Measurements from ENCODE around the gene KLK14. TPM values are rescaled to one million over a fixed set of nuclear protein-coding genes. Genes with fewer than 3 reads are reported as not detected.
A peak's percentile ranks its signal among the peaks of the same experiment; 100 is the strongest.

KLK14 gene
- total RNA-seq, 2 donors from 2014 or later = 0.35 TPM; not detected in 1

GRCh38 chr19:51100601-51101000 lies 17.9 kb upstream of the KLK14 start:
- peaks cover 0 to 36% of the 10 kb centered on the region in 2 donors for H3K4me1 ChIP-seq
- H3K9me3 ChIP-seq = no peaks in the 10 kb centered on the region
- peak overlapping the region; percentile 39 to 50 for H3K27ac ChIP-seq
- TF ChIP-seq, protein P1, sequence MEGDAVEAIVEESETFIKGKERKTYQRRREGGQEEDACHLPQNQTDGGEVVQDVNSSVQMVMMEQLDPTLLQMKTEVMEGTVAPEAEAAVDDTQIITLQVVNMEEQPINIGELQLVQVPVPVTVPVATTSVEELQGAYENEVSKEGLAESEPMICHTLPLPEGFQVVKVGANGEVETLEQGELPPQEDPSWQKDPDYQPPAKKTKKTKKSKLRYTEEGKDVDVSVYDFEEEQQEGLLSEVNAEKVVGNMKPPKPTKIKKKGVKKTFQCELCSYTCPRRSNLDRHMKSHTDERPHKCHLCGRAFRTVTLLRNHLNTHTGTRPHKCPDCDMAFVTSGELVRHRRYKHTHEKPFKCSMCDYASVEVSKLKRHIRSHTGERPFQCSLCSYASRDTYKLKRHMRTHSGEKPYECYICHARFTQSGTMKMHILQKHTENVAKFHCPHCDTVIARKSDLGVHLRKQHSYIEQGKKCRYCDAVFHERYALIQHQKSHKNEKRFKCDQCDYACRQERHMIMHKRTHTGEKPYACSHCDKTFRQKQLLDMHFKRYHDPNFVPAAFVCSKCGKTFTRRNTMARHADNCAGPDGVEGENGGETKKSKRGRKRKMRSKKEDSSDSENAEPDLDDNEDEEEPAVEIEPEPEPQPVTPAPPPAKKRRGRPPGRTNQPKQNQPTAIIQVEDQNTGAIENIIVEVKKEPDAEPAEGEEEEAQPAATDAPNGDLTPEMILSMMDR (IDR thresholded peaks at IDR 0.05) = no peak
- no peak overlapping the region for H3K4me3 ChIP-seq
- peaks cover 18% of the 10 kb centered on the region for H3K36me3 ChIP-seq
- H3K27me3 ChIP-seq = no peaks in the 10 kb centered on the region
- no peak for DNase-seq (ENCODE audit: low spot score)

GRCh38 chr19:51099047-51099382 lies 16.3 kb upstream of the KLK14 start:
- no peaks in the 10 kb centered on the region for H3K9me3 ChIP-seq
- H3K36me3 ChIP-seq = peaks cover 18% of the 10 kb centered on the region
- peaks cover 0 to 36% of the 10 kb centered on the region in 2 donors for H3K4me1 ChIP-seq
- H3K27ac ChIP-seq = peak overlapping the region; percentile 25 to 60
- TF ChIP-seq, protein P1 (IDR thresholded peaks at IDR 0.05) = no peak
- no peaks in the 10 kb centered on the region for H3K27me3 ChIP-seq
- peak overlapping the region in 1 of 2 donors; percentile 44 for H3K4me3 ChIP-seq
- DNase-seq (ENCODE audit: low spot score) = no peak

GRCh38 chr19:51098365-51099046 lies 15.8 kb upstream of the KLK14 start:
- TF ChIP-seq, protein P1 (IDR thresholded peaks at IDR 0.05) = peak in 1 of 2 donors; percentile 48
- Histone ChIP-seq H3K27ac (peak overlapping the region; percentile 25 to 60), H3K4me3 (peak overlapping the region in 1 of 2 donors; percentile 44), H3K9me3 (no peaks in the 10 kb centered on the region), H3K36me3 (peaks cover 14% of the 10 kb centered on the region), H3K4me1 (peaks cover 0 to 36% of the 10 kb centered on the region in 2 donors), H3K27me3 (no peaks in the 10 kb centered on the region)
- peak; percentile 70 for DNase-seq (ENCODE audit: low spot score)

GRCh38 chr19:51097796-51098195 lies 15.1 kb upstream of the KLK14 start:
- H3K27me3 ChIP-seq = no peaks in the 10 kb centered on the region
- H3K4me1 ChIP-seq = peaks cover 0 to 36% of the 10 kb centered on the region in 2 donors
- no peak overlapping the region for H3K27ac ChIP-seq
- TF ChIP-seq, protein P1 (IDR thresholded peaks at IDR 0.05) = no peak
- H3K36me3 ChIP-seq = peaks cover 8% of the 10 kb centered on the region
- H3K4me3 ChIP-seq = no peak overlapping the region
- H3K9me3 ChIP-seq = no peaks in the 10 kb centered on the region
- DNase-seq (ENCODE audit: low spot score) = no peak

GRCh38 chr19:51097166-51097738 lies 14.6 kb upstream of the KLK14 start:
- Histone ChIP-seq H3K36me3 (peaks cover 2% of the 10 kb centered on the region), H3K27ac (no peak overlapping the region), H3K27me3 (no peaks in the 10 kb centered on the region), H3K4me3 (no peak overlapping the region), H3K9me3 (no peaks in the 10 kb centered on the region), H3K4me1 (peaks cover 0 to 36% of the 10 kb centered on the region in 2 donors)
- TF ChIP-seq, protein P1 (IDR thresholded peaks at IDR 0.05) = peak; percentile 63 to 72
- no peak for DNase-seq (ENCODE audit: low spot score)
